ENCODE data around the gene SP140.

GRCh38 chr2:230221493-230221892 lies 4.0 kb upstream of the SP140 start:
- no peak for TF ChIP-seq CTCF (conservative IDR thresholded peaks at IDR 0.05; ENCODE audit: low read depth, low read length)
- TF ChIP-seq EZH2 (IDR thresholded peaks at IDR 0.05; ENCODE audit: borderline replicate concordance, low read depth, low read length, poor library complexity, severe bottlenecking): no peak
